IPS DF 19.7 (cell line): Measurements from ENCODE around the gene HSD17B1.

Experiments
- DNase-seq: peaks from one replicate; pipeline ENCODE4 v3.0.0-alpha.2; 2013; ENCODE audit warnings: low read depth, low spot score

HSD17B1 gene

GRCh38 chr17:42566883-42567573 lies 14.3 kb downstream of the HSD17B1 start, which contains the start of gene MLX:
Gene MLX (plus strand): TSS chr17:42567100. CDS start chr17:42567125, 25 bp downstream.
- DNase-seq, result no peak

GRCh38 chr17:42568341-42569111 lies 15.8 kb downstream of the HSD17B1 start:
- no peak for DNase-seq

GRCh38 chr17:42571435-42572225 lies 18.9 kb downstream of the HSD17B1 start:
- DNase-seq, result no peak

- no peak for DNase-seq
Measured at GRCh38 chr17:42573095-42573494, 20.4 kb downstream of the HSD17B1 start.

GRCh38 chr17:42574463-42574862 lies 21.7 kb downstream of the HSD17B1 start:
- DNase-seq, result no peak

GRCh38 chr17:42577140-42577531 lies 24.4 kb downstream of the HSD17B1 start:
- no peak for DNase-seq

GRCh38 chr17:42577532-42578281 lies 25.0 kb downstream of the HSD17B1 start, which contains the start of gene PSMC3IP:
Gene PSMC3IP (minus strand): TSS chr17:42577729. CDS start chr17:42577686, 43 bp downstream.
- peak; percentile 83 for DNase-seq

GRCh38 chr17:42578282-42578869 lies 25.7 kb downstream of the HSD17B1 start:
- DNase-seq, result peak; percentile 75

- no peak for DNase-seq
Measured at GRCh38 chr17:42579794-42580551, 27.2 kb downstream of the HSD17B1 start.

GRCh38 chr17:42581744-42582270 lies 29.1 kb downstream of the HSD17B1 start:
- DNase-seq, result no peak

- DNase-seq, result no peak
Measured at GRCh38 chr17:42584880-42585279, 32.2 kb downstream of the HSD17B1 start.

- no peak for DNase-seq
Measured at GRCh38 chr17:42585353-42585752, 32.6 kb downstream of the HSD17B1 start.

GRCh38 chr17:42586514-42587230 lies 33.9 kb downstream of the HSD17B1 start:
- no peak for DNase-seq

- DNase-seq, result no peak
Measured at GRCh38 chr17:42590886-42591285, 38.2 kb downstream of the HSD17B1 start.

GRCh38 chr17:42591411-42591810 lies 38.7 kb downstream of the HSD17B1 start:
- DNase-seq, result no peak

GRCh38 chr17:42596386-42596785 lies 43.7 kb downstream of the HSD17B1 start:
- no peak for DNase-seq

GRCh38 chr17:42598905-42599304 lies 46.2 kb downstream of the HSD17B1 start:
- no peak for DNase-seq

GRCh38 chr17:42603318-42603717 lies 50.6 kb downstream of the HSD17B1 start:
- DNase-seq, result no peak
